Caco-2 (cell line): Measurements from ENCODE around the gene C17orf78. TPM values are rescaled to one million over a fixed set of nuclear protein-coding genes. Genes with fewer than 3 reads are reported as not detected.
A peak's percentile ranks its signal among the peaks of the same experiment; 100 is the strongest.

Experiments
- BruUV-seq: library from RNA; stranded (reverse); fragments of 400-500 nt; replicated peaks from 2 replicates; lab custom pipeline; 2021; lab: Mats Ljungman, UMichigan
- CTCF ChIA-PET: fragments of 300-600 bp; sonication (Branson Sonifier 250); formaldehyde crosslinking; loops from one replicate; lab custom pipeline; 2022; ENCODE audit warnings: antibody characterized with exemption; lab: Charles Lee
- POLR2A ChIA-PET: fragments of 300-600 bp; sonication (Branson Sonifier 250); formaldehyde crosslinking; loops from one replicate; lab custom pipeline; 2022; ENCODE audit warnings: antibody characterized with exemption; lab: Charles Lee
- DNase-seq, 2 experiments: peaks; one replicate each; pipeline versions ENCODE4 v3.0.0 to v3.0.0-alpha.2; 2020 to 2022
- H3K27me3 ChIP-seq: replicated peaks from 2 replicates; pipeline ENCODE4 v1.6.0; 2011; ENCODE audit warnings: low read length; ENCODE audit not compliant: control insufficient read depth, insufficient read depth
- H3K36me3 ChIP-seq: 2 replicates; pipeline ENCODE4 v1.5.1; 2011; ENCODE audit warnings: low read length; ENCODE audit not compliant: control insufficient read depth, insufficient read depth
- H3K4me1 ChIP-seq: fragments of 250-450 bp; sonication (Bioruptor Pico); 2 replicates; pipeline ENCODE4 v1.5.1; 2020; ENCODE audit warnings: mild to moderate bottlenecking
- H3K4me3 ChIP-seq: 2 replicates; pipeline ENCODE4 v1.5.1; 2011; ENCODE audit warnings: low read depth, mild to moderate bottlenecking, control low read depth, low read length
- H3K9me3 ChIP-seq: fragments of 250-450 bp; sonication (Bioruptor Pico); 2 replicates; pipeline ENCODE4 v1.5.1; 2020; ENCODE audit warnings: mild to moderate bottlenecking, moderate library complexity
- H3K27ac Mint-ChIP-seq: one replicate; pipeline ENCODE4 v1.8.0; 2022; ENCODE audit warnings: mixed read lengths; ENCODE audit not compliant: unreplicated experiment
- H3K27me3 Mint-ChIP-seq: one replicate; pipeline ENCODE4 v1.8.0; 2022; ENCODE audit warnings: mixed read lengths; ENCODE audit not compliant: insufficient read depth, unreplicated experiment
- H3K36me3 Mint-ChIP-seq: one replicate; pipeline ENCODE4 v1.8.0; 2022; ENCODE audit warnings: mild to moderate bottlenecking, mixed read lengths; ENCODE audit not compliant: insufficient read depth, unreplicated experiment
- H3K4me1 Mint-ChIP-seq: one replicate; pipeline ENCODE4 v1.8.0; 2022; ENCODE audit warnings: low read depth, mixed read lengths; ENCODE audit not compliant: unreplicated experiment
- H3K4me3 Mint-ChIP-seq: one replicate; pipeline ENCODE4 v1.8.0; 2022; ENCODE audit warnings: mild to moderate bottlenecking, moderate library complexity, mixed read lengths; ENCODE audit not compliant: unreplicated experiment
- H3K9me3 Mint-ChIP-seq: one replicate; pipeline ENCODE4 v1.8.0; 2022; ENCODE audit warnings: mixed read lengths; ENCODE audit not compliant: unreplicated experiment
- CTCF ChIP-seq, 2 experiments: fragments of 200-600 bp in 1 of 2; IDR thresholded peaks; 1 replicate in 1 of 2; 2 replicates in 1 of 2; pipeline versions ENCODE4 v1.5.1 to v1.8.0; 2011 to 2022; ENCODE audit warnings: antibody characterized with exemption in 1 of 2, control low read depth in 1 of 2, inconsistent platforms in 1 of 2, low read depth in 1 of 2, low read length in 1 of 2, mild to moderate bottlenecking in 1 of 2, moderate library complexity in 1 of 2; ENCODE audit not compliant: insufficient read depth in 1 of 2, severe bottlenecking in 1 of 2, unreplicated experiment in 1 of 2
- intact Hi-C: fragments of 100-400 bp; cut with micrococcal nuclease; formaldehyde crosslinking; loops from one replicate; pipeline ENCODE4 v1.10.0; 2022; ENCODE audit not compliant: unreplicated experiment
- total RNA-seq: library from RNA; stranded (reverse); gene quantifications from 2 replicates; pipeline ENCODE4 v1.2.3, GENCODE V29; 2022

The C17orf78 gene
- total RNA-seq, 1 experiment from 2014 or later: not detected

DNA sequence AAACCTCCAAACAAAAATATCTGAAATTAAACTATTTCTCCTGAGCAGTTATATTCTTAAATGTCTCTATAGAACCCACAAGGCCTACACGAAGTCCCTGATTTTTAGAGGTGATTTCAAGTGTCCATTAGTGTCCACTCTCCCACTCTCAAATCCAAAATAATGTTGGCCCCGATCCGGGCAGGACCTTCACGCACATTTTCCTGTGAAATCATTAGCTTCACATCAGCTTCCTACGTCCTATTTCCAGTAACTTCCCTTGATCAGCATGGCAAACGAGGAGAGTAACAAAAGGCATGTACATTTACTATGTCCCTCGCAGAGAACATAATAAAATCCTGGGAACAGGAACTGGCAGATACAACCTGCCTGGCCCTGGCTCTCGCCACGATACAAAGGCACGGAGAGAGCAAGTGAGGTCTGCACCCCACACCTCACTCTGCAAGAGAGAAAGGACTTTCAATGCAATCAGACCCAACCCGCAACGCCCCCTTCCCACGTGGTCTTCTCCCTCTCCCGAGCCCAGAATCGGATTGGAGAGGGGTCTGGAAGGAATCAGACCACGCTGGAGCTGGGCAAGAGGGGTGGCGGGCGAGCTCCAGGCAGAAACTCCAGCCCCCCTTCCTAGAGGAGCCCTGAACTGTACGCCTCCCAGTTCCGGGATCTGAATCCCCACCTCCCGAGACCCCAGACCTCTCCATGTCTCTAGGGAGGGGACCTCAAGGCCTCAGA, 17.5 kb upstream of the C17orf78 start:
- intact Hi-C loops: loop anchor here (5.0 kb wide), 1 partner anchor 129 kb away; the partner anchor contains the start of gene DUSP14
- H3K4me1 ChIP-seq: peaks cover 25% of the 10 kb centered on the region
- no TSS peak for BruUV-seq
- peaks cover 22% of the 10 kb centered on the region for H3K4me1 Mint-ChIP-seq
- peak; percentile 72 to 80 for DNase-seq
- H3K4me3 ChIP-seq: peak overlapping the region; percentile 84
- no peaks in the 10 kb centered on the region for H3K27me3 Mint-ChIP-seq
- no peak for TF ChIP-seq CTCF (IDR thresholded peaks at IDR 0.05; ENCODE audit: insufficient read depth in 1 of 2, low read depth in 1 of 2, low read length in 1 of 2, severe bottlenecking in 1 of 2, unreplicated experiment in 1 of 2)
- ChIA-PET CTCF (interaction anchor here (0.5 to 4.1 kb wide), 5 partner anchors 15 to 755 kb away, joined by 3 to 40 read pairs (median 4); no protein-coding TSS in a partner anchor), POLR2A (interaction anchor here (0.5 to 1.7 kb wide), 13 partner anchors 9 to 991 kb away, joined by 3 to 20 read pairs (median 4); partner anchors contain the start of genes AATF, ACACA, MRM1 and TADA2A)
- H3K9me3 ChIP-seq: no peaks in the 10 kb centered on the region
- peak overlapping the region; percentile 98 for H3K4me3 Mint-ChIP-seq
- peaks cover 17% of the 10 kb centered on the region for H3K36me3 Mint-ChIP-seq
- H3K36me3 ChIP-seq: no peaks in the 10 kb centered on the region
- H3K27me3 ChIP-seq: no peaks in the 10 kb centered on the region
- peak overlapping the region; percentile 90 for H3K27ac Mint-ChIP-seq
- no peaks in the 10 kb centered on the region for H3K9me3 Mint-ChIP-seq

DNA sequence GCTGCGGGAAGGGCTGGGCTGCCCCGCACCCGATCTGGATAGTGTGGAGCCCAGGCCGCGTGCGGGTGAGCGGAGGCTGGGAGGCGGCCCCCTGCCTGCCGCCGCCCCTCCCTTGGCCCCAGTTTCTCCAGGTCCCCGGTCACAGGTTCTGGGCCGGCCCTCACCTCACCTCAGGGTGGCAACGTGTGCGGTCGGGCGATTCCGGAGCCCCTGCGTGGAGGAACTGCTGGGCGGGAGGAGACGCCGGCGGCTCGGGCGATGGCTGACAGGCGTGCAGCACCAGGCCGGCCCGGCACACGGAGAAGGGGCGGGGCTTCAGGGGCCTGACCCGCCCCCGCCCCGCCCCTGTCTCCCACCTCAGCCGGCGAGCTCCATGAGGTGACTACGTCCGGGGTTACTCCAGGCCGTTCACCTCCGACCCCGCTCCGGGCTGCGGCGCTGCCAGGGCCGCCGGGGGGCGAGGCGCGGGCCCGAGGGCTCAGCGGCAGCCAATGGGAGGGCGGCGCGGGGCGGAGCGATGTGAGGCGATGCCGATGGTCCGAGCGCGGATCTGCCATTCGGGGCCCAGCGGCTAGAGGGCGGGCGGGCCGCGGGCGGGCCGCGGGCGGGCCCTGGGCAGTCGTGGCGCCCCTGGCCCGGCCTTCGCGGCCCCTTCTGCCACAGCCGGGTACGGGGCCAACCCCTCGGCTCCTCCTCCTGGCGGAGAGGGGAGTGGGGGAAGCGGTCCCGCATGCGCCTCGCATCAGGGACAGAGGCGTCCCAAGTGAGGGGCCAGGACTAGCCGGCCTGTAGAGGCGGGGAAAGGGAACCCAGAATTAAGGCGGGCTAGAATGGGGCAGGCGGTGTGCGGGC, 16.7 kb upstream of the C17orf78 start:
- Mint-ChIP-seq H3K36me3 (peaks cover 11% of the 10 kb centered on the region), H3K4me3 (peak overlapping the region; percentile 98), H3K4me1 (peaks cover 22% of the 10 kb centered on the region), H3K27me3 (no peaks in the 10 kb centered on the region), H3K9me3 (no peaks in the 10 kb centered on the region), H3K27ac (peak overlapping the region; percentile 90)
- POLR2A ChIA-PET: interaction anchor here (0.5 to 1.7 kb wide), 16 partner anchors 8 to 990 kb away, joined by 3 to 20 read pairs (median 4); partner anchors contain the start of genes AATF, ACACA, MRM1 and SYNRG
- H3K36me3 ChIP-seq: no peaks in the 10 kb centered on the region
- H3K27me3 ChIP-seq: no peaks in the 10 kb centered on the region
- peak; percentile 22 to 60 for TF ChIP-seq CTCF (IDR thresholded peaks at IDR 0.05; ENCODE audit: insufficient read depth in 1 of 2, low read depth in 1 of 2, low read length in 1 of 2, severe bottlenecking in 1 of 2, unreplicated experiment in 1 of 2)
- peaks cover 25% of the 10 kb centered on the region for H3K4me1 ChIP-seq
- peak overlapping the region; percentile 84 for H3K4me3 ChIP-seq
- BruUV-seq: no TSS peak
- intact Hi-C loops: loop anchor here (5.0 kb wide), 1 partner anchor 128 kb away; the partner anchor contains the start of gene DUSP14
- CTCF ChIA-PET: interaction anchor here (0.5 to 4.1 kb wide), 6 partner anchors 14 to 756 kb away, joined by 3 to 40 read pairs (median 4); no protein-coding TSS in a partner anchor
- peak; percentile 98 to 100 for DNase-seq
- no peaks in the 10 kb centered on the region for H3K9me3 ChIP-seq
